Measurements from ENCODE around the gene CMYA5. TPM values are rescaled to one million over a fixed set of nuclear protein-coding genes. Genes with fewer than 3 reads are reported as not detected.
"Not testable (repeated sequence)": the region's sequence is repeated elsewhere in the genome, so short reads cannot be mapped to it uniquely, and the experiment has no call there.

Gene CMYA5
- total and polyA plus RNA-seq, 4 donors, result 0.61 to 5.9 (median 2.1) TPM

- H3K27me3 ChIP-seq (ENCODE audit: control insufficient read depth in 1 of 2, insufficient read depth in 2 of 2, low read length in 1 of 2); H3K27ac ChIP-seq (ENCODE audit: low read depth in 1 of 2, low read length in 2 of 2); H3K4me1 ChIP-seq (ENCODE audit: control insufficient read depth in 1 of 2, insufficient read depth in 2 of 2, low read length in 2 of 2); DNase-seq; H3K4me3 ChIP-seq (ENCODE audit: low read length in 2 of 2); H3K36me3 ChIP-seq (ENCODE audit: control insufficient read depth in 1 of 2, insufficient read depth in 2 of 2, low read length in 1 of 2); H3K9me3 ChIP-seq (ENCODE audit: control insufficient read depth, low read length); intact Hi-C loops (cut with DNase I); ATAC-seq (ENCODE audit: low FRiP score): not testable (repeated sequence)
- WGBS, 2 donors, result 84 to 96% methylated on average over 3 of the region's 3 CpGs
Measured at GRCh38 chr5:79764147-79764546, 74.5 kb downstream of the CMYA5 start.

- peaks cover 5% of the 10 kb centered on the region for H3K9me3 ChIP-seq (ENCODE audit: control insufficient read depth, low read length)
- ATAC-seq (ENCODE audit: low FRiP score), result no peak
- H3K4me3 ChIP-seq (ENCODE audit: low read length in 2 of 2), result no peak overlapping the region
- H3K4me1 ChIP-seq (ENCODE audit: control insufficient read depth in 1 of 2, insufficient read depth in 2 of 2, low read length in 2 of 2), result no peaks in the 10 kb centered on the region
- intact Hi-C loops (cut with DNase I), result no loop called here
- no peaks in the 10 kb centered on the region for H3K27me3 ChIP-seq (ENCODE audit: control insufficient read depth in 1 of 2, insufficient read depth in 2 of 2, low read length in 1 of 2)
- no peak for DNase-seq
- H3K27ac ChIP-seq (ENCODE audit: low read depth in 1 of 2, low read length in 2 of 2), result no peak overlapping the region
- H3K36me3 ChIP-seq (ENCODE audit: control insufficient read depth in 1 of 2, insufficient read depth in 2 of 2, low read length in 1 of 2), result no peaks in the 10 kb centered on the region
- 18 to 22% methylated on average over 2 of the region's 2 CpGs for WGBS, 2 donors
Measured at GRCh38 chr5:79771387-79771786, 81.8 kb downstream of the CMYA5 start.

GRCh38 chr5:79772651-79773050 is 83.0 kb downstream of the CMYA5 start:
- peaks cover 5% of the 10 kb centered on the region for H3K9me3 ChIP-seq (ENCODE audit: control insufficient read depth, low read length)
- no peak overlapping the region for H3K4me3 ChIP-seq (ENCODE audit: low read length in 2 of 2)
- intact Hi-C loops (cut with DNase I), result no loop called here
- ATAC-seq (ENCODE audit: low FRiP score) (no peak), DNase-seq (no peak)
- no peaks in the 10 kb centered on the region for H3K27me3 ChIP-seq (ENCODE audit: control insufficient read depth in 1 of 2, insufficient read depth in 2 of 2, low read length in 1 of 2)
- H3K4me1 ChIP-seq (ENCODE audit: control insufficient read depth in 1 of 2, insufficient read depth in 2 of 2, low read length in 2 of 2), result no peaks in the 10 kb centered on the region
- no peak overlapping the region for H3K27ac ChIP-seq (ENCODE audit: low read depth in 1 of 2, low read length in 2 of 2)
- no peaks in the 10 kb centered on the region for H3K36me3 ChIP-seq (ENCODE audit: control insufficient read depth in 1 of 2, insufficient read depth in 2 of 2, low read length in 1 of 2)
- 87% methylated on average over 5 of the region's 5 CpGs for WGBS, 2 donors

GRCh38 chr5:79773612-79774011 is 84.0 kb downstream of the CMYA5 start:
- Histone ChIP-seq H3K9me3 (ENCODE audit: control insufficient read depth, low read length) (peaks cover 4% of the 10 kb centered on the region), H3K4me1 (ENCODE audit: control insufficient read depth in 1 of 2, insufficient read depth in 2 of 2, low read length in 2 of 2) (no peaks in the 10 kb centered on the region), H3K27ac (ENCODE audit: low read depth in 1 of 2, low read length in 2 of 2) (no peak overlapping the region), H3K36me3 (ENCODE audit: control insufficient read depth in 1 of 2, insufficient read depth in 2 of 2, low read length in 1 of 2) (no peaks in the 10 kb centered on the region), H3K4me3 (ENCODE audit: low read length in 2 of 2) (no peak overlapping the region), H3K27me3 (ENCODE audit: control insufficient read depth in 1 of 2, insufficient read depth in 2 of 2, low read length in 1 of 2) (no peaks in the 10 kb centered on the region)
- no peak for ATAC-seq (ENCODE audit: low FRiP score)
- intact Hi-C loops (cut with DNase I), result no loop called here
- WGBS, 2 donors, result 91 to 92% methylated on average over 4 of the region's 4 CpGs
- no peak for DNase-seq

- no peak overlapping the region for H3K4me3 ChIP-seq (ENCODE audit: low read length in 2 of 2)
- ATAC-seq (ENCODE audit: low FRiP score), result no peak
- H3K9me3 ChIP-seq (ENCODE audit: control insufficient read depth, low read length), result peaks cover 4% of the 10 kb centered on the region
- intact Hi-C loops (cut with DNase I), result no loop called here
- no peak for DNase-seq
- no peaks in the 10 kb centered on the region for H3K4me1 ChIP-seq (ENCODE audit: control insufficient read depth in 1 of 2, insufficient read depth in 2 of 2, low read length in 2 of 2)
- H3K36me3 ChIP-seq (ENCODE audit: control insufficient read depth in 1 of 2, insufficient read depth in 2 of 2, low read length in 1 of 2), result no peaks in the 10 kb centered on the region
- WGBS, 2 donors, result 53 to 63% methylated on average over 13 of the region's 13 CpGs
- H3K27ac ChIP-seq (ENCODE audit: low read depth in 1 of 2, low read length in 2 of 2), result no peak overlapping the region
- no peaks in the 10 kb centered on the region for H3K27me3 ChIP-seq (ENCODE audit: control insufficient read depth in 1 of 2, insufficient read depth in 2 of 2, low read length in 1 of 2)
Measured at GRCh38 chr5:79774171-79774854, 84.7 kb downstream of the CMYA5 start.

GRCh38 chr5:79774855-79775237 is 85.2 kb downstream of the CMYA5 start:
- 82 to 84% methylated on average over 4 of the region's 4 CpGs for WGBS, 2 donors
- H3K36me3 ChIP-seq (ENCODE audit: control insufficient read depth in 1 of 2, insufficient read depth in 2 of 2, low read length in 1 of 2), result no peaks in the 10 kb centered on the region
- H3K27me3 ChIP-seq (ENCODE audit: control insufficient read depth in 1 of 2, insufficient read depth in 2 of 2, low read length in 1 of 2), result no peaks in the 10 kb centered on the region
- H3K9me3 ChIP-seq (ENCODE audit: control insufficient read depth, low read length), result no peaks in the 10 kb centered on the region
- no peak overlapping the region for H3K27ac ChIP-seq (ENCODE audit: low read depth in 1 of 2, low read length in 2 of 2)
- no peaks in the 10 kb centered on the region for H3K4me1 ChIP-seq (ENCODE audit: control insufficient read depth in 1 of 2, insufficient read depth in 2 of 2, low read length in 2 of 2)
- no peak for ATAC-seq (ENCODE audit: low FRiP score)
- intact Hi-C loops (cut with DNase I), result no loop called here
- no peak overlapping the region for H3K4me3 ChIP-seq (ENCODE audit: low read length in 2 of 2)
- no peak for DNase-seq

- H3K9me3 ChIP-seq (ENCODE audit: control insufficient read depth, low read length); H3K27ac ChIP-seq (ENCODE audit: low read depth in 1 of 2, low read length in 2 of 2); H3K27me3 ChIP-seq (ENCODE audit: control insufficient read depth in 1 of 2, insufficient read depth in 2 of 2, low read length in 1 of 2); DNase-seq; intact Hi-C loops (cut with DNase I); ATAC-seq (ENCODE audit: low FRiP score); H3K36me3 ChIP-seq (ENCODE audit: control insufficient read depth in 1 of 2, insufficient read depth in 2 of 2, low read length in 1 of 2); H3K4me1 ChIP-seq (ENCODE audit: control insufficient read depth in 1 of 2, insufficient read depth in 2 of 2, low read length in 2 of 2); H3K4me3 ChIP-seq (ENCODE audit: low read length in 2 of 2): not testable (repeated sequence)
- WGBS, 2 donors, result 61 to 78% methylated on average over 13 to 14 of the region's 14 CpGs
Measured at GRCh38 chr5:79784741-79785140, 95.1 kb downstream of the CMYA5 start.

- Histone ChIP-seq H3K27me3 (ENCODE audit: control insufficient read depth in 1 of 2, insufficient read depth in 2 of 2, low read length in 1 of 2) (no peaks in the 10 kb centered on the region), H3K4me1 (ENCODE audit: control insufficient read depth in 1 of 2, insufficient read depth in 2 of 2, low read length in 2 of 2) (no peaks in the 10 kb centered on the region), H3K9me3 (ENCODE audit: control insufficient read depth, low read length) (no peaks in the 10 kb centered on the region), H3K36me3 (ENCODE audit: control insufficient read depth in 1 of 2, insufficient read depth in 2 of 2, low read length in 1 of 2) (no peaks in the 10 kb centered on the region), H3K4me3 (ENCODE audit: low read length in 2 of 2) (no peak overlapping the region), H3K27ac (ENCODE audit: low read depth in 1 of 2, low read length in 2 of 2) (no peak overlapping the region)
- intact Hi-C loops (cut with DNase I), result no loop called here
- ATAC-seq (ENCODE audit: low FRiP score) (no peak), DNase-seq (no peak)
- 93 to 94% methylated on average over 4 of the region's 4 CpGs for WGBS, 2 donors
Measured at GRCh38 chr5:79785983-79786382, 96.3 kb downstream of the CMYA5 start.

- DNase-seq, result no peak
- Histone ChIP-seq H3K4me1 (ENCODE audit: control insufficient read depth in 1 of 2, insufficient read depth in 2 of 2, low read length in 2 of 2) (no peaks in the 10 kb centered on the region), H3K27me3 (ENCODE audit: control insufficient read depth in 1 of 2, insufficient read depth in 2 of 2, low read length in 1 of 2) (no peaks in the 10 kb centered on the region), H3K9me3 (ENCODE audit: control insufficient read depth, low read length) (no peaks in the 10 kb centered on the region), H3K36me3 (ENCODE audit: control insufficient read depth in 1 of 2, insufficient read depth in 2 of 2, low read length in 1 of 2) (no peaks in the 10 kb centered on the region), H3K27ac (ENCODE audit: low read depth in 1 of 2, low read length in 2 of 2) (no peak overlapping the region), H3K4me3 (ENCODE audit: low read length in 2 of 2) (no peak overlapping the region)
- ATAC-seq (ENCODE audit: low FRiP score), result no peak
- WGBS, 2 donors, result 37 to 57% methylated on average over 1 of the region's 1 CpG
- intact Hi-C loops (cut with DNase I), result no loop called here
Measured at GRCh38 chr5:79787448-79787847, 97.8 kb downstream of the CMYA5 start.

All from aorta (tissue), 5 donors.